SK-MEL-5 (cell line): ENCODE results near the gene SPCS1. TPM values are rescaled to one million over a fixed set of nuclear protein-coding genes. Genes with fewer than 3 reads are reported as not detected.

Source experiments
- small RNA-seq, 2 experiments: library from RNA; depleted of rRNA; stranded (forward); fragments of <200 nt; gene quantifications; one replicate each; pipeline ENCODE3, GENCODE V24; 2014
- total RNA-seq: library from RNA; depleted of rRNA; stranded (reverse); fragments of >200 nt; shearing (Covaris generic); gene quantifications from 2 replicates; pipeline ENCODE4 v1.2.3, GENCODE V29; 2014; rRNA removed

Gene SPCS1
- total RNA-seq, 1 experiment from 2014 or later, result 451 TPM

Small RNA genes within 50 kb of the gene (small RNA-seq; reads per million reads assigned to genes)
- 0 reads per million in 2 experiments for gene AC006254.2
- 1,044 to 8,398 reads per million in 2 experiments for gene RF00569
- gene RF01183, result 0 reads per million in 2 experiments
- 0.05 to 0.15 reads per million in 2 experiments for gene SNORD19
- 0 reads per million in 2 experiments for gene SNORD19B
- 513 to 6,769 reads per million in 2 experiments for gene SNORD69

Other genes with a start within 250 kb of the SPCS1 start
- not detected in 2 replicates for gene STAB1, start 210.8 kb upstream of the SPCS1 start, total RNA-seq
- gene NT5DC2, start 172.2 kb upstream of the SPCS1 start, total RNA-seq, result 34.2 and 42.7 TPM in 2 replicates
- 6.6 and 11.0 TPM in 2 replicates for gene UQCC5, start 169.5 kb upstream of the SPCS1 start, total RNA-seq
- 41.7 and 43.6 TPM in 2 replicates for gene PBRM1, start 20.2 kb upstream of the SPCS1 start, total RNA-seq
- 199 TPM in 2 replicates for gene GNL3, start 20.1 kb upstream of the SPCS1 start, total RNA-seq
- gene GLT8D1, start 315 bp upstream of the SPCS1 start, total RNA-seq, result 81.1 and 82.0 TPM in 2 replicates
- 28.7 and 32.7 TPM in 2 replicates for gene NEK4, start 64.8 kb downstream of the SPCS1 start, total RNA-seq
- not detected in 2 replicates for gene ITIH1, start 71.5 kb downstream of the SPCS1 start, total RNA-seq
- 0.26 TPM in 1 of 2 replicates, not detected in the other for gene ITIH3, start 88.7 kb downstream of the SPCS1 start, total RNA-seq
- 0.21 TPM in 1 of 2 replicates, not detected in the other for gene ITIH4, start 124.6 kb downstream of the SPCS1 start, total RNA-seq
- 0.43 TPM in 1 of 2 replicates, not detected in the other for gene MUSTN1, start 128.9 kb downstream of the SPCS1 start, total RNA-seq
- gene STIMATE, start 191.4 kb downstream of the SPCS1 start, total RNA-seq, result 17.2 and 18.0 TPM in 2 replicates